SK-N-MC (cell line): ENCODE measurements around the gene BTBD18.

ENCODE experiments used
- EZH2 ChIP-seq: fragments of 200-600 bp; sonication (generic); IDR thresholded peaks from one replicate; pipeline ENCODE4 v1.6.1; 2017; ENCODE audit warnings: antibody characterized with exemption
- FOXP2 ChIP-seq: optimal IDR thresholded peaks from 2 replicates; pipeline ENCODE3; 2011; ENCODE audit warnings: mild to moderate bottlenecking, moderate library complexity; ENCODE audit not compliant: insufficient read depth; ENCODE audit errors: extremely low read length, control extremely low read depth
- POLR2AphosphoS5 ChIP-seq: IDR thresholded peaks from 2 replicates; pipeline ENCODE4 v1.6.1; 2012; ENCODE audit warnings: mild to moderate bottlenecking, low read depth, low read length, borderline replicate concordance

- TF ChIP-seq POLR2AphosphoS5 (no peak), EZH2 (no peak), FOXP2 (no peak)
These were observed 48.3 kb downstream of the BTBD18 start for GRCh38 chr11:57703341-57703740.
